Stimulated activated CD8-positive, alpha-beta memory T cell treated with anti-CD3 and anti-CD28 coated beads, Interleukin-12 subunit alpha, Interleukin-12 subunit beta, amount 100 ng/mL, for 4 hours (primary cell): ENCODE data around the gene DNAJC5G.
"Not testable (repeated sequence)": the region's sequence is repeated elsewhere in the genome, so short reads cannot be mapped to it uniquely, and the experiment has no call there.

Experiments
- DNase-seq: peaks from one replicate; pipeline ENCODE4 v3.0.0-alpha.2; 2020; ENCODE audit warnings: low read depth

The DNAJC5G gene

DNA sequence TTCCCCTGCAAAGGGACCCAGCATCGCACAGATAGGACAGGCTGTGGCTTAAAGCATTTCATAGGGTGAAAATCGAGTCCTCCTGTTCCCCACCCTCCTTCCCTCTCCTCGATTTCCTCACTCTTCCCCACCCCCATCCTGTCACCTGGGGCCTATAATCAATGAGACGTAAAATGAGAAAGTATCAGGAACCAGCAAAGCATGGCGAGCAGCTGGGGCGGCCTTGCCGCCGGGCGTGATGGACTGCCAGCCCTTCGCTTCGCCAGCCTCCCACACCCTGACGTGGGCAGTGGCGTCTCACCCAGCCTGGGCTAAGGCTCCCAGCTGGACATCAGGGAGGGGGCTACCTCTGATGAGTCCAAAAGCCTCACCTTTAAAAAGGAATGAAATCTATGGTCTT, 23.5 kb upstream of the DNAJC5G start:
- no peak for DNase-seq

DNA sequence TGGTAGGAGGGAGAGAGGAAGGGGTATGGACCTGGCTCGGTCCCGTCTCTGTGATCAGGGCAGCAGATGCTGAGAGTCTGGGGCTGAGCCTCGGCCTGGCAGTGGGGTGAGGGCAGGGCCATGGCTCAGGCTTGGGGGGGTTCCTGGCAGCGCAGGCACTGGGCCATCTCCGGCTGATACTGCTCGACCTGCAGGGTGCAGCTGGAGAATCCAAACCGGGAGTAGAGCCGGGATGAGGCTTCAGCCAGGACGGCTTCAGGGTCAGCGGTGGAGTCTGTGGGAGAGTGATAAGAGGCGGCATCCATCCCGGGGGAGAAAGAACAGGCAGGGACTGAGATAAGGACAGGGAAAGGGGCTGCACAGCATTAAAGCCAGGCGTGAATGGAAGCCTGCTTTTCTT, 20.0 kb upstream of the DNAJC5G start:
- DNase-seq = no peak

DNA sequence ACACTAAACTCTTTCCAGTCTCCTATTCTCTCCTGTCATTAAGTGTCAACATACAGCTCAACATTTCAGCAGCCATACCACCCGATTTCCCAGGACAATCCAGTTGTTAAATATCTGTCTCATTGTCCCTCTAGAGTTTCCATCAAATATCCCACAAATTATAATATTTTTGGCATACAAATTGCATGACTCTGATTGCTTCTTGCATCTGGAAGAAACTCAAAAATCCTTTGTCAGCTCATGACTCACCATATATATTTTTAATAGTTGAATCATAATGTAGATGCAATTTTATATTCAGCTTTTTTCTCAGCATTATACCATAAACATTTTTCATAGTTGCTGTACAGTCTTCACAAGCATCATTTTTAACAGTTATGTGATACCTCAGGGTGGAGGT, 19.6 kb upstream of the DNAJC5G start:
- DNase-seq = no peak

DNA sequence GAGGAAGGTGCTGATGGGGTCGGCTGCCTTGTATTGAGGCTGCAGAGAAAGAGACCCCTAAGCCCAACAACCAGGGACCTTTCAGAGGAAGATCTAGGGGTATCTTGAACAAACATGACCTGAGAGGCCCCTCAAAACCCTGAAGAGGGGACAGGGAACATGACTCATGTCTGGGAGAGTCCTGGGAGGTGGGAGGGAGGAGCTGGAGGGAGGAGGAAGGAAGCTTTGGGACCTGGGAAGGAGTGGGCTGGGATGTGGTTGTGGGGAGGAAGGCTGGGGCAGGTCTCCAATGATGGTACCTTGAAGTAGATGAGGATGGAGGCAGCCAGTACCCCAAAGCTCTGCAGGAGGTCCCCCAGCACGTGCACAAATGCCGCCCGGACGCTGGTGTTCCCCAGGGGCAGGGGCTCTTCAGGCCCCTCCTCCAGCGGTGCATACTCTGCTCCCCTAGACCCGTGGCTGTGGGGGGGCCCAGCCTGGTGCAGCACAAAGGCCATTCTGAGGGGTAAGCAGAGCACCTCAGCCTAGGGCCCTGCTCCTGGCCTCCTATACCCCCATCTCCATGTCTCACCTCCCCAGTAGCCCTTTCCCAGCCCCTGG, 18.3 kb upstream of the DNAJC5G start:
- DNase-seq = no peak

DNA sequence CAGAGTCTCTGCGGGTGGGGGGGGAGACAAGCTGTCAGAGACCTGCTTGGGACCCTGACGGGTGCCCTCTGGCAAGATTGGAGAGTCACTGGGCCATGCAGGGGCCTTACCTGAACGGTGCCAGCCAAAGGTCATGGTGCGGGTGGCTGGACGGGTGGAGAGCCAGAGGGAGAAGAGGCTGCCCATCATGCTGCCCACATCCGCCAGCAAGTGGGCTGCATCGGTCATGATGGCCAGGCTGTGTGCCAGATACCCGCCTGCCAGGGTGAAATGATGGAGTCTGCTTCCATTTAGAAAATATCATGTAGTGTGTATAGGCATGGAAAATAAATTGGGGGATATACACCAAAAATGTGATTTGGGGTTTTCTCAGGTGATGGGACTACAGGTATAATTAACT, 17.2 kb upstream of the DNAJC5G start:
- no peak for DNase-seq

DNA sequence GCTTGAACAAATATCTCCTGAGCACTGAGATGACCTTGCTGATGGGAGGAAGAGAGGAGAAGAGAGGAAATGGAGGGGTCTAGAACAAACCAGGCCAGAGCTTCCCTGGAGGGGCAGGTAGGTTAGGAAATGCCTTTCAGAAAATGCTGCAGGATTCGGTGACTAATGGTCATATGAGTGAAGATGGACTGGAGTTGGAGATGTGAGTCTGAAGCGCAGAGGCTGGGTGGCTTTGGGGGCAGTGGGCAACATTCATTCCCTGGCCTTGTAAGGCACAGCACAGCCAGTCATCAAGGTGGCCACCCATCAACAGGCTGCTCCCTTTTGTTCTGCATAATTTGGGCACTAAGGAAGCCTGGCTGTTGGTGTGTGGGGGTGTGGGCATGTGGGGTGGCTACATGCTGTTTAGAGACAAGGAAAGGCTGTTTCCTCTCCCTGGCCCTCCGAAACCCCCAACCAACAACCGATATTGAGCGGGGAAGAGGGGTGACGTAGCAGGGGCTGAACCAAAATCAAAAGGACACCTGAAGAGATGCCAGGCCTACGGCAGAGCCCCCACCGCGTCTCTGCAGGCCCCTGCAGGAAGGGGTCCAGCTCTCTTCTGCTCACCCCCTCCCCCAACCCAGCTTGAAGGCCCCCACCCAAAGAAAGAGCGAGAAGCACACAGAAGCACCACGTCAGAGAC, 13.8 kb upstream of the DNAJC5G start:
- DNase-seq = no peak

DNA sequence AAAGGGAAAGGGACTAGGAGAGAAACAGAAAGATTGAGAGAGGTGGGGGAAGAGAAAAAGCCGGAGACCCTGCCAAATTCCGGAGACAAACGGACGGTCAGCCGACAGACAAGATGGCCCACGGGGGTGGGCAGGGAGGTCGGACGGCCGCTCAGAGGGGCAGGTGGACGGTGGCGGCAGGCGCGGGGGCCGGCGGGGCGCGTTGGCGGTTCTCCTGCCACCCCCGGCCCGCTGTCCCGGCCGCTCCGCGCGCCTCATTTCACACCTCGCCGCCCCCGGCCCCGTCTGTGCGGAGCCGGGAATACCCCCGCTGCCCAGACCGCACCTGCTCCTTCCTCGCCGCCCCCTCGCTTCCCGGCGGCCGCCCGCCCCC, 13.3 kb upstream of the DNAJC5G start:
- no peak for DNase-seq

DNA sequence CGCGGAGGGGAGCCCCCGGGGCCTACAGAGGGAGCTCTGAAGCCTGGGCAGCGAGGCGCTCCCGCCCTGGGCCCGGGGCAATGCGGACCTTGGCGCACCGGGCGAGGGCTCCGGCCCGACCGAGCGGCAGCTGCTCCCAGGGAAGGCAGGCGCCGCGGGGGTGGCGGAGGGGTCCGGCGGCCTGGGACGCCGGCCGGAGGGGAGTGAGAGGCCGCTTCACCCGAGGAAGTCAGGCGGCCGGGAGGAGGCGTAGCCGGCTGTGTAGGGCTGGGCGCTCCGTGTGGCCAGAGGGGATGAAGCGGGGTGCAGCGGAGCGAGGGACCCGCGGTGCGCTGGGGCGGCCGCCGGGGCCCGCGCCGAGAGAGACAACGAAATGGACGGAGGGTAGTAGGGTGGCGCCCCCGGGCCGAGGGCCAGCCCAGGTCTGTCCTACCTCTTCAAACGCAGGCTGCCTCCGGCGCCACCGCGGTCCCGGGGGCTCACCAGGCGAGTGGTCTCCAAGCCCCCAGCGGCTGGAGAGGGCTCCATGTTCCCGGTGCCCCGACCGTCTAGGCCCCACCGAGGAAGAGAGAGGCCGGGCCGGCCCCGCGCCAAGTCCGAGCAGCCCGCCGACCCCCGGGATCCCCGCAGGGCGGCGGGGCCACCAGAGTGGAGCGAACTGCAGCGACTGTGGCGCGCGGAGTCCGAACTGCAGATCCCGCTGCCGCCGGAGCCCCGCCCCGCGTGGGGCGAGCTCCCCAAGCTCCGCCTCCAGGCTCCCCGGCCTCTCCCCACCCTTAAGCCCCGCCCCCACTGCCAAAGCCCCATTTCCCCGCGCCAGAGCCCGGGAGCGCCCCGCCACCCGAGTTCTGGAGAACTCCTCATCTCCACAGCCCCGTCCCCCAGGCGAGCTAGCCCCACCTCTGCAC, 12.6 kb upstream of the DNAJC5G start, which contains the start of gene SLC30A3:
Gene SLC30A3, minus strand, starts transcription at position 669 of the 908 bp plus-strand sequence. Its CDS starts 141 bp downstream, at position 528.
- DNase-seq = peak; percentile 50

DNA sequence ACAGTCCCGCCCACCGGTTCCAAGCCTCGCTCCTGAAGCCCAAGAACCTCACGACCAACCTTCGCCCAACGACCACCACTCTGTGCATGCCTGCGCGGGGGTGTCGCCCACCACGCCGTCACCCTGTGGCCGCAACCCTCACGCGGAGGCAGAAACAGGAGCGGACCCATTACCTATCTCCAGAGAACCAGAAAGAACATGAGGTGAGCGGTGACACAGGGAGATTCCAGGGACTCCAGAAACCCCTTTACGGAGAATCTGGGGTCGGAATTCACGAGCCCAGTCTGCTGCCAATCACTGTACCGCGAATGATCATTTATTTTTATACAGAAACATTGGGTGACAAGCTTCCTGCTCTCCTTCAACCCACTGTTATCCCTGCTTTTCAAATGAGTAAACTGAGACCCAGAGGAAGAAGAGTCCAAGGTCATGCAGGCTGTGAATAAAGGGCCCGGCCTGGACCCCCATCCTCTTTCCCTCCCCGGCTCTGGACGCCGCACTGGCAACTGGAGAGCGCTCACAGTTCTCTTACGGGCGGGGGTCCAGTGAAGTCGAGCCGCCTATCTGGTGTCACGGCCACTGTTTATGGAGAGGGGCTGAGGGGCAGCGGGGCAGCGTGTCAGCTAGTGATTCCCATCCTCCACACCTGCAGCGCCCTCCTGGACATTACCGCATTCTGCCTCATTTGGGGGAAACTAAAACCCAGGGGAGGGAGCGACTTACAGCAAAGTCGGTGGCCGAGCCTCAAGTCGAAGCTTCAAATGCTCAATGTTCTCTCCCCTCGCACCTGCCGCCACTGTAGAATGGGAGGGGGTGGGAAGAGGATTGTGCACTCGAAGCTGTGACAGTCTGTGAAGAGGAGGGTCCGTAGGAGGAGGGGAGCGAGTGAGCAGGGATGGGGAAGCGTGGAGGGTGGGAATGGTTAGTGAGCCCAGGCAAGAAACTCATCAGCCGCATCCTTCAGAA, 11.7 kb upstream of the DNAJC5G start:
- DNase-seq = no peak

DNA sequence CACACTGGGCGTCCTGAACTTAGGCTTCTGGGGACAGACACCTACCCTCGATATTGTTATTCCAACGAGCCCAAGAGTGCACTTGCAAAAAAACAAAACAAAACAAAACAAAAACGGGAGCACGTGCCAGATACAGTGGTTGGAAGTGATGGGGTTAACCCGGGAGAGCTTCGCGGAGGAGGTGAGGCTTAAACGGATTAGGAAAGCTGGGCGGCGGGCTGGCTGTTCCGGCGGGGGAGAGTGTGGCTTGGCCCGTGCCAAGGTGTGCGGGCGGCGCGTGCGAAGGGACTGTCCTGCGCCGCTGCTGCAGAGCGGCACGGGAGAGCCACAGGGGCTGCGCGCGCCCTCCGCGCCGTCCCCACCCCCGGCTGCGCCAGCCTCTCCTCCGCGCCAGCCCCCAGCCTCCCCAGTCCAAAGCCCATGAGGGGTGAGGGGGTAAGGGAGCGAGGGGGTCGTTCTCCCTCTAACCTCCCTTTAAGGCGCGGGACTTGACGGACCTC, 10.9 kb upstream of the DNAJC5G start:
- DNase-seq = no peak

DNA sequence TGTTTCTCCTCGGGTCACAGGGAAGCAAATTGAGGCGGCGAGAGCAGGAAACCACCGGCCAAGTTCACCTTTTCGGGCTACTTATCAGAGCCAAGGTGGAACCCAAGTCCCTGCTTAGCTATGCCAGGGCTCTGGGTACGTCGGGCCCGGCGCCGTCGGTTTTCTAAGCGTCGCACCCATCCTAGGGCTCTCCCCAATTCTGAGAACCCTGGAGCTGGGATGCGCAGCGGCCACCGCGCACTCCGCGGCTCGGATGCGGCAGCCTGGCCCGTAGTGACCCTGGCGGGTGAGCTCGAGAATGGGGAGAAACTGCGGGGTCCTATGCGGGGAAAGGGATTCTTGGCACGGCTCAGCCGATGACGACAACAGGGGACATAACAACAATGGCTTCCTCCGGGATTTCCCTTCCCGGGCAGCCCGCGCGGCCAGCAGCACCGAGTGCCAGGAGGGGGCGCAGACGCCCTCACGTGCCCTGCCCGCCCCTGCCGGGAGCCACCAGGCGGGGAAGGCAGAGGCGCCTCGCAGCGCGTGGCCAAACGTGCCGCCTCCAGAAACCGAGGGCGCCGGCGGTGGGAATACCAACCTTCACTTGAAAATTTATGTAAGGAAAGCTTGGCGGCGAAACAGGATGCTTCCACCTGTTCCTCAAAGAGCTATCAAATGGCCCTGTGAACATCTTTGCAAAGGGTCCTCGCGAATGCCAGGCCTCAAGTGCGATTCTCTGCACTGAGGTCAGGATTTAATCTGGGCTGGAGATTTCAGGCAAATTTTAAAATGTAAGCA, 10.3 kb upstream of the DNAJC5G start:
- peak; percentile 37 for DNase-seq

DNA sequence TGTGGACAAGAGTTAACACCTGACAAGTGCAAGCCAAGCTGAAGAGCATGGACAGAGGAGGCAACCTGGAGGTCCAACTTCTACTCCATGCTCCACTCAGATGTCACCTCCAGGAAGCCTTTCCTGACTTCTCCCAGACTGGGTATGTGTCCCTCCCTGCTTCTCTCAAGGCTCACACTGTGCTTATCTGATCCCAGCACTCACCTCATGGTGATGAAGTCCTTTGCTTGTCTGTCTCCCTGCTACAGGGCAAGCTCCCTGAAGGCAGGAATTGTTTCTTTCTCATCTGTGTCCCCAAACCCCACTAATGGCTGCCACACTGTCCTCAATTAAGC, 9.7 kb upstream of the DNAJC5G start:
- no peak for DNase-seq

DNA sequence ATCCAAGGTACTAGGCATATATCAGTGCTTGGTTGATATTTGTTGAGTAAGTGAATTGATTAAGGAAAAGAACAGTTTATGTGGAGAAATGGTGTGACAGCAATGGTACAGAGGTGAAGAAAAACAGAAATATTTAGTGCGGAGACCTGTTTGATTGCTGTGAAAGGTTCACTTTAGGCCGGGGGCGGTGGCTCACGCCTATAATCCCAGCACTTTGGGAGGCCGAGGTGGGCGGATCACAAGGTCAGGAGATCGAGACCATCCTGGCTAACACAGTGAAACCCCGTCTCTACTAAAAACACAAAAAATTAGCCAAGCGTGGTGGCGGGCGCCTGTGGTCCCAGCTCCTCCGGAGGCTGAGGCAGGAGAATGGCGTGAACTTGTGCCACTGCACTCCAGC, 6.9 kb upstream of the DNAJC5G start:
- not testable (repeated sequence) for DNase-seq

DNA sequence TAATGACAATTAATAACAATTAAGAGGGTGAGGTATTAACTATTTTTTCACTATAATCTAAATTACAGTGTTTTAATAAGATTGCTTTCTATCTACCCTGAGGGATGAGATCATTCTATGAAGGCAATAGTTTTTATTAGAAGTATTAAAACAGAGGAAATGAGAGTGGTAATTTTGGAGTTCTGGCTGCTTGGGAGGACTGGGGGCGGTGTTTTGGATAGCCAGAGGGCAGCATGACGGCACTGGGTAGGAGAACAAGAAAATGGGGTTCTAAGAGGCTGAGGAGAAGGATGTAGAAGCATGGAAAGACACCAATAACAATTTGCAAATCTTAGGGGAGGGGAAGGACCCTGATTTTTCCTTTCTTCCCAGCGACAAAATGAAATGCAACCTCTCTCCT, 5.1 kb upstream of the DNAJC5G start:
- DNase-seq = no peak

DNA sequence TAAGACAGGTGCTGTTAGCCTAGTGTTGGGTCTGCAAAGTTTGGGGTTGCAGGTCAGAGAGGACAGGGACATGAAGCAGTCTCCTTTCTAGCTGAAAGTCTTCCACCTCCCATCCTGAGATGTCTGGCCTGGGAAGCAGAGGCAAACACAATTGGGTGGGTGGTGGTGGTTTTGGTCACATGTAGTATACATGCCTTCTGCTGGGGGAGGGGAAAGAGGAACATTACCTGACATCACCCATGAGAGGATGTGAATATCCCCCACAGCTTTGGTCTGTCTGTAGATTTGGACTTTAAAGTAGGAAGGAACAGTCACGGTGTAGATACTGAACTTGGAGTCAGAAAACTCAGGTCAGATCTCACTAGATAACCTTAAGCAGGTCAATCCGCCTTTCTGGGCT, 4.6 kb upstream of the DNAJC5G start:
- no peak for DNase-seq

DNA sequence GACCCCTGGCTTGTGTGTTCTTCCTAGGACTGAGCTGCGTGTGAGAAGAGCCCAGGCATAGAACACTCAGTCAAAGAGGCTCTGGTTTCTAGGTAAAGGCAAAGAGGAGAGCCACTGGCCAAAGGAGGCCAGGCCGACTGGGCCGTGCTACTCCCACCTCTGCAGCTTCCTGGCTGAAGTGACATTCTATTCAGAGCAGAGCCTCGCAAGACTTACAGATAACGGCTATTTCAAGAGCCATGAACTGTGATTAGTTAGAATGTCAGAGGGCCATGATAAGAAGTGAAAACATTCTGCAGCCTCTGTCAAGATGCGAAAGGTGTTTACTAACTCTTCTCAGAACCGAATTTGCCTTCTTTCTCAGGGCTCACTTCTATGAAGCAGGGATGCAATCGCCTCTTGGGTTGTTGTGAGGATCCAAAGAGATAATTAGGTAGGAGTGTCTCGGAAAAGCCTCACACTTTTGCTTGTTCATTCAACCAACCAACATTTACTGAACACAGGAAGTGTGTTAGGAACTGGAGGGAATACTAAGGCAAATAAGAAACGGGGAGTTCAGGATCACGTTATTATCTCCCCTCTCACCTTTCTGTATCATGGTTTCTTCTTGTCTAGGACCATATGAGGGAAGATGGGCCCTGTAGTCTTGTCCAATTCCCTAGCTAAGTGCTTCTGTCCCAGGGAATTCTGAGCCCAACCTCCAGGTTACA, 3.4 kb upstream of the DNAJC5G start:
- DNase-seq = no peak

DNA sequence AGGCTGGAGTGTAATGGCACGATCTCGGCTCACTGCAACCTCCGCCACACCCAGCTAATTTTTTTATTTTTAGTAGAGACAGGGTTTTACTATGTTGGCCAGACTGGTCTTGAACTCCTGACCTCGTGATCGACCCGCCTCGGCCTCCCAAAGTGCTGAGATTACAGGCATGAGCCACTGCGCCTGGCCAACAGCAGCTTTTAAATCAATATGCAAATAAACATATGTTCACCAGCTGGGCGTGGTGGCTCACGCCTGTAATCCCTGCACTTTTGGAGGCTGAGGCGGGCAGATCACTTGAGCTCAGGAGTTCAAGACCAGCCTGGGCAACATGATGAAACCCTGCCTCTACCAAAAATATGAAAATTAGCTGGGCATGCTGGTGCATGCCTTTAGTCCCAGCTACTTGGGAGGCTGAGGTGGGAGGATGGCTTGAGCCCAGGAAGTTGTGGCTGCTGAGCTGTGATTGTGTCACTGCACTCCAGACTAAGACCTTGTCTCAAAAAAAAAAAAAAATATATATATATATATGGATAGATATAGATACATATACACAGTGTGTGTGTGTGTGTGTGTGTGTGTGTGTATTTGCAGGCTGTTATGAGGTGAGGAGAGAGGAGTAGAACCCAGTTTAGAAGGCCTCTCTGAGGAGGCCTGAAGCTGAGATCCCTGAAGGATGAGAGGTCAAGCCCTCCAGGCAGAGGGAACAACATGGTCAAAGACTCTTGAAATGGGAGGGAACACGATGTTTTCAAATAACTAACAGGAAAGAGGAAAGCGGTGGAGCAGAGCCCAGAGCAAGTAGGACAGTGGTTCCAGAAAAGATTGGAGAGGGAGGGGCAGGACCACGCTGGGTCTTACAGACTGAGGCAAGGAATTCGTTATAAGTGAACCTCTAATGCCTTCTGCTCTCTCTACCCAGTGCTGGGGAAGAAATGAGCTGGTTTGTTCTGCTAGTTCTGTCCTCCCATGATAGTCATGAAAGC, 2.4 kb upstream of the DNAJC5G start:
- DNase-seq = not testable (repeated sequence)

DNA sequence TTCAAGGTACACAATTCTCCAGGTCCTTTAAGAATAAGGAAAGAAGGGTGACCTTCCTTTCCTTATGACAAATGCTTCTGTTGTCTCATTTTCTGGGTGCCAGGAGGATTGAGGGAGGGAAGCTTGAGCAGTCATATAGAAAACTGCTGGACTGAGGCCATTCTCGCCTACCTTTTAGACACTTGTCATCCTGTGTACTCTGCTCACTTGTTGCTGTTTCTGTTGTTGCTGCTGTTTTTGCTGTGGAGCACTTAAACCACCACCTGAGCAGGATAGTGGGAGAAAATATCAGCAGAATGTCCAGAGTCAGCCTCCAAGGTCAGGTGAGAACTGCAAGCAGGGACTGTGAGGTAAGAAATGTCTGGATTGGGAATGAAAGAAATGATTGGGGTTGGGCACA, 2.8 kb downstream of the DNAJC5G start:
- DNase-seq = no peak

DNA sequence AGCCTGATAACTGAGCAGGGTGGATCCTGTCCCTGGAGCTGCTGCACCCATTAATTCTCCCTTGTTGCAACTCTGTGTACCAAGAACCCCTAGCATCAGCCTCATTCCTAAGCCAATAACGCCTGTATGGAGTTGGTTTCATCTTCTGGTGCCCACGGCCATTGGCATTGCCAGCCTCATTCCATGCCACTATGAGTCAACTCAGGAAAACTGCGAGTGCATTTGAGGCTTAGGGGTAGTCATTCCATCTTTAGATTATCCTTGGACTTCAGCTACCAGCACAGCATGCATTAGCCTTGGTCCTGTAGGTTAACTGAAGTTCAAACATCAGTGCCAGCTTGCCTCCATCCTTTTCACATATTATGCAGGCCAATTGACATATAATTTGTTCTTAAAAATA, 5.6 kb downstream of the DNAJC5G start:
- no peak for DNase-seq
